Neural cell (in vitro differentiated cells): ENCODE results near the gene UBE2V1. TPM values are rescaled to one million over a fixed set of nuclear protein-coding genes. Genes with fewer than 3 reads are reported as not detected.

Experiments
- H2AFZ ChIP-seq: fragments of 200-600, 300-800 bp; sonication (generic), shearing (Covaris generic); 2 replicates; pipeline ENCODE4 v1.6.0; 2014; ENCODE audit warnings: low read depth, mild to moderate bottlenecking, antibody characterized with exemption, low read length, moderate library complexity
- H3F3A ChIP-seq: fragments of 200-600 bp; shearing (Covaris generic); 2 replicates; pipeline ENCODE4 v1.6.1; 2016; ENCODE audit warnings: mild to moderate bottlenecking, moderate library complexity, mixed read lengths, antibody characterized with exemption, low read length; ENCODE audit not compliant: insufficient read depth, poor library complexity, severe bottlenecking
- H3K27ac ChIP-seq: fragments of 200-600, 300-800 bp; sonication (generic), shearing (Covaris generic); 2 replicates; pipeline ENCODE4 v1.5.1; 2014; ENCODE audit warnings: mild to moderate bottlenecking, low read length, moderate library complexity
- H3K27me3 ChIP-seq: fragments of 300-800, 200-600 bp; sonication (generic), shearing (Covaris generic); 2 replicates; pipeline ENCODE4 v1.6.0; 2014; ENCODE audit warnings: mild to moderate bottlenecking, low read depth, low read length, moderate library complexity; ENCODE audit not compliant: insufficient read depth
- H3K36me3 ChIP-seq: fragments of 300-800, 200-600 bp; sonication (generic), shearing (Covaris generic); 2 replicates; pipeline ENCODE4 v1.5.1; 2014; ENCODE audit warnings: mild to moderate bottlenecking, antibody characterized with exemption, low read length, moderate library complexity; ENCODE audit not compliant: insufficient read depth
- H3K4me2 ChIP-seq: fragments of 300-800, 200-600 bp; sonication (generic), shearing (Covaris generic); 2 replicates; pipeline ENCODE4 v1.6.0; 2014; ENCODE audit warnings: mild to moderate bottlenecking, low read length
- H3K4me3 ChIP-seq: fragments of 300-800, 200-600 bp; sonication (generic), shearing (Covaris generic); 2 replicates; pipeline ENCODE4 v1.5.1; 2014; ENCODE audit warnings: mild to moderate bottlenecking, low read length, moderate library complexity
- H3K79me2 ChIP-seq: fragments of 200-600 bp; shearing (Covaris generic); replicated peaks from 2 replicates; pipeline ENCODE4 v1.6.0; 2014; ENCODE audit warnings: mild to moderate bottlenecking, low read length, moderate library complexity; ENCODE audit not compliant: insufficient read depth
- H3K9ac ChIP-seq: fragments of 300-800, 200-600 bp; sonication (generic), shearing (Covaris generic); 2 replicates; pipeline ENCODE4 v1.6.1; 2016; ENCODE audit warnings: mild to moderate bottlenecking, low read length, mixed read lengths
- H3K9me2 ChIP-seq: fragments of 200-600 bp; shearing (Covaris generic); 2 replicates; pipeline ENCODE4 v1.6.1; 2016; ENCODE audit warnings: mild to moderate bottlenecking, low read length, mixed read lengths; ENCODE audit not compliant: insufficient read depth
- H3K9me3 ChIP-seq: fragments of 200-600, 300-800 bp; sonication (generic), shearing (Covaris generic); 2 replicates; pipeline ENCODE4 v1.6.1; 2016; ENCODE audit warnings: mild to moderate bottlenecking, mixed run types, low read length, moderate library complexity, mixed read lengths
- H4K20me1 ChIP-seq: fragments of 200-600 bp; shearing (Covaris generic); 2 replicates; pipeline ENCODE4 v1.6.1; 2016; ENCODE audit warnings: mild to moderate bottlenecking, mixed run types; ENCODE audit not compliant: insufficient read depth
- EP300 ChIP-seq: fragments of 450-650 bp; conservative IDR thresholded peaks from 2 replicates; pipeline ENCODE4 v1.6.1; 2014; ENCODE audit warnings: antibody characterized with exemption, mild to moderate bottlenecking, moderate library complexity; ENCODE audit not compliant: poor library complexity, severe bottlenecking
- EZH2 ChIP-seq: fragments of 200-600, 300-800 bp; shearing (Covaris generic), sonication (generic); IDR thresholded peaks from 2 replicates; pipeline ENCODE4 v1.6.1; 2014; ENCODE audit warnings: antibody characterized with exemption, low read length, borderline replicate concordance, mild to moderate bottlenecking; ENCODE audit not compliant: insufficient read depth, poor library complexity, severe bottlenecking
- MXI1 ChIP-seq: fragments of 450-650 bp; conservative IDR thresholded peaks from 2 replicates; pipeline ENCODE4 v1.6.1; 2014; ENCODE audit warnings: antibody characterized with exemption, mild to moderate bottlenecking; ENCODE audit not compliant: poor library complexity, severe bottlenecking
- POLR2AphosphoS5 ChIP-seq: IDR thresholded peaks from 2 replicates; pipeline ENCODE4 v1.6.1; 2012
- RAD21 ChIP-seq: fragments of 450-650 bp; conservative IDR thresholded peaks from 2 replicates; pipeline ENCODE4 v1.6.1; 2014; ENCODE audit warnings: antibody characterized with exemption, mild to moderate bottlenecking, moderate library complexity
- SMC3 ChIP-seq: fragments of 450-650 bp; conservative IDR thresholded peaks from 2 replicates; pipeline ENCODE4 v1.6.1; 2014; ENCODE audit warnings: antibody characterized with exemption, mild to moderate bottlenecking, moderate library complexity; ENCODE audit not compliant: poor library complexity
- TAF1 ChIP-seq: IDR thresholded peaks from 2 replicates; pipeline ENCODE4 v1.6.1; 2012; ENCODE audit warnings: low read depth
- polyA plus RNA-seq: library from polyadenylated mRNA; depleted of rRNA; stranded (reverse); fragments of >200 nt; gene quantifications from 2 replicates; pipeline ENCODE4 v1.2.3, GENCODE V29; 2014
- TF ChIP-seq, protein P1 (sequence below): IDR thresholded peaks from 2 replicates; pipeline ENCODE4 v1.6.1; 2012; ENCODE audit warnings: borderline replicate concordance
- TF ChIP-seq, protein P2 (sequence below): fragments of 450-650 bp; IDR thresholded peaks from 2 replicates; pipeline ENCODE4 v1.5.1; 2014; ENCODE audit warnings: antibody characterized with exemption, mild to moderate bottlenecking, moderate library complexity; ENCODE audit not compliant: poor library complexity, severe bottlenecking

UBE2V1 gene
- polyA plus RNA-seq, 1 donor from 2014 or later, result 34.4 TPM

DNA sequence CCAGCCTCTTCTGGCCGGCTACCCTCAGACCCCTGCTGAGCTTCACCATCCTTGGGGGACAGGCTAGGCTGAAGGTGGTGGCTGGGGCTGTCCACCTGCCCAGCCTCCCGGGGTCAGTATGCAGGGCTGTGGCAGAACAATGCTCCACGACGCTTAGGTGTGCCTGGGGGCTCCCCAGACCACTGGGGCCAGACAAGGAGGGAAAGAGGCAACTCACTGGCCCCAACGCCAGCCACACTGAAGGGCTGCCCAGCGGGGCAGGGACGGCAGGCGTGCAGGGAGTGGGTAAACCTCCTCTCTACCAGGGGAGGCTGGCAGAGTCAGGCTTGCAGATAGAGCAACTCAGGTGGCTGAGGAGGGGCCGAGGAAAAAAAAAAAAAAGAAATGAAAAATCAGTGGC, 11.5 kb upstream of the UBE2V1 start:
- peaks cover 4% of the 10 kb centered on the region for H3K36me3 ChIP-seq
- no peak overlapping the region for H3K4me2 ChIP-seq
- no peaks in the 10 kb centered on the region for H3K27me3 ChIP-seq
- H3K27ac ChIP-seq, result no peak overlapping the region
- no peak overlapping the region for H2AFZ ChIP-seq
- no peaks in the 10 kb centered on the region for H3K9me3 ChIP-seq
- H3K79me2 ChIP-seq, result no peaks in the 10 kb centered on the region
- H3K9me2 ChIP-seq, result no peaks in the 10 kb centered on the region
- H3F3A ChIP-seq, result no peaks in the 10 kb centered on the region
- no peaks in the 10 kb centered on the region for H4K20me1 ChIP-seq
- no peak for TF ChIP-seq SMC3
- TF ChIP-seq TAF1, result no peak
- TF ChIP-seq POLR2AphosphoS5, result no peak
- TF ChIP-seq EZH2, result no peak
- TF ChIP-seq EP300, result no peak
- TF ChIP-seq, protein P1, sequence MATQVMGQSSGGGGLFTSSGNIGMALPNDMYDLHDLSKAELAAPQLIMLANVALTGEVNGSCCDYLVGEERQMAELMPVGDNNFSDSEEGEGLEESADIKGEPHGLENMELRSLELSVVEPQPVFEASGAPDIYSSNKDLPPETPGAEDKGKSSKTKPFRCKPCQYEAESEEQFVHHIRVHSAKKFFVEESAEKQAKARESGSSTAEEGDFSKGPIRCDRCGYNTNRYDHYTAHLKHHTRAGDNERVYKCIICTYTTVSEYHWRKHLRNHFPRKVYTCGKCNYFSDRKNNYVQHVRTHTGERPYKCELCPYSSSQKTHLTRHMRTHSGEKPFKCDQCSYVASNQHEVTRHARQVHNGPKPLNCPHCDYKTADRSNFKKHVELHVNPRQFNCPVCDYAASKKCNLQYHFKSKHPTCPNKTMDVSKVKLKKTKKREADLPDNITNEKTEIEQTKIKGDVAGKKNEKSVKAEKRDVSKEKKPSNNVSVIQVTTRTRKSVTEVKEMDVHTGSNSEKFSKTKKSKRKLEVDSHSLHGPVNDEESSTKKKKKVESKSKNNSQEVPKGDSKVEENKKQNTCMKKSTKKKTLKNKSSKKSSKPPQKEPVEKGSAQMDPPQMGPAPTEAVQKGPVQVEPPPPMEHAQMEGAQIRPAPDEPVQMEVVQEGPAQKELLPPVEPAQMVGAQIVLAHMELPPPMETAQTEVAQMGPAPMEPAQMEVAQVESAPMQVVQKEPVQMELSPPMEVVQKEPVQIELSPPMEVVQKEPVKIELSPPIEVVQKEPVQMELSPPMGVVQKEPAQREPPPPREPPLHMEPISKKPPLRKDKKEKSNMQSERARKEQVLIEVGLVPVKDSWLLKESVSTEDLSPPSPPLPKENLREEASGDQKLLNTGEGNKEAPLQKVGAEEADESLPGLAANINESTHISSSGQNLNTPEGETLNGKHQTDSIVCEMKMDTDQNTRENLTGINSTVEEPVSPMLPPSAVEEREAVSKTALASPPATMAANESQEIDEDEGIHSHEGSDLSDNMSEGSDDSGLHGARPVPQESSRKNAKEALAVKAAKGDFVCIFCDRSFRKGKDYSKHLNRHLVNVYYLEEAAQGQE, result no peak
- TF ChIP-seq, protein P2, sequence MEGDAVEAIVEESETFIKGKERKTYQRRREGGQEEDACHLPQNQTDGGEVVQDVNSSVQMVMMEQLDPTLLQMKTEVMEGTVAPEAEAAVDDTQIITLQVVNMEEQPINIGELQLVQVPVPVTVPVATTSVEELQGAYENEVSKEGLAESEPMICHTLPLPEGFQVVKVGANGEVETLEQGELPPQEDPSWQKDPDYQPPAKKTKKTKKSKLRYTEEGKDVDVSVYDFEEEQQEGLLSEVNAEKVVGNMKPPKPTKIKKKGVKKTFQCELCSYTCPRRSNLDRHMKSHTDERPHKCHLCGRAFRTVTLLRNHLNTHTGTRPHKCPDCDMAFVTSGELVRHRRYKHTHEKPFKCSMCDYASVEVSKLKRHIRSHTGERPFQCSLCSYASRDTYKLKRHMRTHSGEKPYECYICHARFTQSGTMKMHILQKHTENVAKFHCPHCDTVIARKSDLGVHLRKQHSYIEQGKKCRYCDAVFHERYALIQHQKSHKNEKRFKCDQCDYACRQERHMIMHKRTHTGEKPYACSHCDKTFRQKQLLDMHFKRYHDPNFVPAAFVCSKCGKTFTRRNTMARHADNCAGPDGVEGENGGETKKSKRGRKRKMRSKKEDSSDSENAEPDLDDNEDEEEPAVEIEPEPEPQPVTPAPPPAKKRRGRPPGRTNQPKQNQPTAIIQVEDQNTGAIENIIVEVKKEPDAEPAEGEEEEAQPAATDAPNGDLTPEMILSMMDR, result no peak
- H3K9ac ChIP-seq, result no peak overlapping the region
- H3K4me3 ChIP-seq, result no peak overlapping the region

DNA sequence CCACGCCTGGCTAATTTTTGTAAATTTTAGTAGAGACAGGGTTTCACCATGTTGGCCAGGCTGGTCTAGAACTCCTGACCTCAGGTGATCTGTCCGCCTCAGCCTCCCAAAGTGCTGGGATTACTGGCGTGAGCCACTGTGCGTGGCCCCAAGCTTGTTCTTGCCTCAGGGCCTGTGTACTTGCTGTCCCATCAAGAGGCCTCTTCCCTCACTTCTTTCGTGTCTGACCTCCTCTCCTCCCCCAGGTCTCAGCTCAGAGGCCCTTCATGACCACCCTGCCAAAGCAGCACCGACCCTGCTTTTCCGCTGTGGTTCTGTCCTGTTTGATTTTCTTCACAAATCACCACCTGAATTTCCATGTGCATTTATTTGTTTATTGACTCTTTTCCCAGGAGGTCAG, 10.5 kb upstream of the UBE2V1 start:
- no peaks in the 10 kb centered on the region for H3K27me3 ChIP-seq
- H2AFZ ChIP-seq, result no peak overlapping the region
- H3F3A ChIP-seq, result no peaks in the 10 kb centered on the region
- no peak overlapping the region for H3K4me2 ChIP-seq
- peaks cover 4% of the 10 kb centered on the region for H3K36me3 ChIP-seq
- no peaks in the 10 kb centered on the region for H3K9me2 ChIP-seq
- no peaks in the 10 kb centered on the region for H3K79me2 ChIP-seq
- H3K27ac ChIP-seq, result no peak overlapping the region
- H3K4me3 ChIP-seq, result no peak overlapping the region
- H4K20me1 ChIP-seq, result no peaks in the 10 kb centered on the region
- H3K9me3 ChIP-seq, result no peaks in the 10 kb centered on the region
- TF ChIP-seq EP300 (no peak), EZH2 (no peak), MXI1 (no peak), TAF1 (no peak), POLR2AphosphoS5 (no peak), RAD21 (no peak), SMC3 (no peak)
- TF ChIP-seq, protein P2, result no peak
- TF ChIP-seq, protein P1, result no peak
- no peak overlapping the region for H3K9ac ChIP-seq
